Endodermal cell (in vitro differentiated cells): ENCODE data around the gene P2RY2. TPM values are rescaled to one million over a fixed set of nuclear protein-coding genes. Genes with fewer than 3 reads are reported as not detected.

Source experiments
- DNase-seq: peaks from one replicate; pipeline ENCODE4 v3.0.0-alpha.2; 2017
- H3K27ac ChIP-seq: 2 replicates; pipeline ENCODE4 v1.5.1; 2013; ENCODE audit warnings: mild to moderate bottlenecking, low read depth, low read length, moderate library complexity
- H3K27me3 ChIP-seq: 2 replicates; pipeline ENCODE4 v1.6.1; 2013; ENCODE audit warnings: mild to moderate bottlenecking, low read length, moderate library complexity; ENCODE audit not compliant: insufficient read depth, control insufficient read depth, poor library complexity, severe bottlenecking
- H3K36me3 ChIP-seq: 2 replicates; pipeline ENCODE4 v1.7.0; 2013; ENCODE audit warnings: mild to moderate bottlenecking, low read length, moderate library complexity; ENCODE audit not compliant: control insufficient read depth, insufficient read depth
- H3K4me1 ChIP-seq: one replicate; pipeline ENCODE4 v1.7.0; 2013; ENCODE audit warnings: low read length; ENCODE audit not compliant: control insufficient read depth, insufficient read depth
- H3K4me3 ChIP-seq: 2 replicates; pipeline ENCODE4 v1.5.1; 2013; ENCODE audit warnings: mild to moderate bottlenecking, low read length, moderate library complexity
- H3K9ac ChIP-seq: 2 replicates; pipeline ENCODE4 v1.6.1; 2013; ENCODE audit warnings: mild to moderate bottlenecking, low read length, moderate library complexity; ENCODE audit not compliant: poor library complexity, severe bottlenecking; ENCODE audit errors: extremely low read depth
- H3K9me3 ChIP-seq: 2 replicates; pipeline ENCODE4 v1.6.1; 2013; ENCODE audit warnings: mild to moderate bottlenecking, low read length, moderate library complexity; ENCODE audit not compliant: control insufficient read depth
- H3K27ac Mint-ChIP-seq: 2 replicates; pipeline ENCODE4 v1.8.0; 2020; ENCODE audit warnings: mixed read lengths
- H3K27me3 Mint-ChIP-seq: 2 replicates; pipeline ENCODE4 v1.8.0; 2021; ENCODE audit warnings: mild to moderate bottlenecking, mixed read lengths; ENCODE audit not compliant: insufficient read depth
- H3K36me3 Mint-ChIP-seq: 2 replicates; pipeline ENCODE4 v1.8.0; 2020; ENCODE audit warnings: low read depth, mixed read lengths
- H3K4me1 Mint-ChIP-seq: 2 replicates; pipeline ENCODE4 v1.8.0; 2020; ENCODE audit warnings: mixed read lengths
- H3K4me3 Mint-ChIP-seq: 2 replicates; pipeline ENCODE4 v1.8.0; 2020; ENCODE audit warnings: mild to moderate bottlenecking, moderate library complexity, mixed read lengths
- H3K9me3 Mint-ChIP-seq: 2 replicates; pipeline ENCODE4 v1.8.0; 2020; ENCODE audit warnings: mild to moderate bottlenecking, mixed read lengths
- WGBS, 2 experiments: methylation state at CpG; one replicate each; pipeline versions ENCODE4 v1.1.5 to v1.1.7; 2013; ENCODE audit warnings: missing lambda C conversion rate in 2 of 2, mixed read lengths in 1 of 2; ENCODE audit not compliant: insufficient coverage in 1 of 2, insufficient read length in 1 of 2; 5-methylcytosine and 5-hydroxymethylcytosine counted together
- long read RNA-seq, 4 experiments: library from polyadenylated mRNA in 2 of 4; library from RNA in 1 of 4; library from capped mRNA in 1 of 4; stranded (forward) in 3 of 4; unstranded in 1 of 4; transcript quantifications; one replicate each; pipeline ENCODE4 v2.0.0, GENCODE V29; 2020 to 2021; ENCODE audit warnings: inconsistent platforms in 1 of 4
- polyA plus RNA-seq, 2 experiments: library from polyadenylated mRNA; stranded (reverse); fragments of 50-300 nt; gene quantifications; one replicate each; pipeline ENCODE4 v1.2.3, GENCODE V29; 2013
- total RNA-seq, 2 donors: library from RNA; stranded (reverse); fragmentation: NEBNext Ultra II Directional in 1 of 2; extraction: Animal tissue kit (Norgen Biotek cat#: 25700) in 1 of 2; gene quantifications; 2 replicates in 1 of 2; 3 replicates in 1 of 2; pipeline ENCODE4 v1.2.1, GENCODE V29; 2021
- TF ChIP-seq, protein P1 (sequence below): fragments of 200-600 bp; sonication (generic); conservative IDR thresholded peaks from 2 replicates; pipeline ENCODE4 v1.5.0; 2021; ENCODE audit warnings: antibody characterized with exemption, mild to moderate bottlenecking

The P2RY2 gene
- total RNA-seq = under 1 TPM; 0.60 to 0.62 TPM
- 0.25 TPM for polyA plus RNA-seq (2013, experiment 1 of 2)
- 0.54 TPM for polyA plus RNA-seq (2013, experiment 2 of 2)
- long read RNA-seq, experiment 1 = 0 reads
- long read RNA-seq, experiment 2, partial matches to known transcripts = 0 of 1 reads
- long read RNA-seq, experiment 2, other reads (novel, unspliced or antisense) = 0 of 1 reads
- long read RNA-seq, experiment 3, transcript P2RY2-203 (3 exons, 2,107 nt) = major isoform, 5 of 6 reads
- long read RNA-seq, experiment 3, partial matches to known transcripts = 0 of 6 reads
- long read RNA-seq, experiment 3, other reads (novel, unspliced or antisense) = 0 of 6 reads
- long read RNA-seq, experiment 4, partial matches to known transcripts = 0 of 1 reads
- long read RNA-seq, experiment 4, other reads (novel, unspliced or antisense) = 0 of 1 reads

DNA sequence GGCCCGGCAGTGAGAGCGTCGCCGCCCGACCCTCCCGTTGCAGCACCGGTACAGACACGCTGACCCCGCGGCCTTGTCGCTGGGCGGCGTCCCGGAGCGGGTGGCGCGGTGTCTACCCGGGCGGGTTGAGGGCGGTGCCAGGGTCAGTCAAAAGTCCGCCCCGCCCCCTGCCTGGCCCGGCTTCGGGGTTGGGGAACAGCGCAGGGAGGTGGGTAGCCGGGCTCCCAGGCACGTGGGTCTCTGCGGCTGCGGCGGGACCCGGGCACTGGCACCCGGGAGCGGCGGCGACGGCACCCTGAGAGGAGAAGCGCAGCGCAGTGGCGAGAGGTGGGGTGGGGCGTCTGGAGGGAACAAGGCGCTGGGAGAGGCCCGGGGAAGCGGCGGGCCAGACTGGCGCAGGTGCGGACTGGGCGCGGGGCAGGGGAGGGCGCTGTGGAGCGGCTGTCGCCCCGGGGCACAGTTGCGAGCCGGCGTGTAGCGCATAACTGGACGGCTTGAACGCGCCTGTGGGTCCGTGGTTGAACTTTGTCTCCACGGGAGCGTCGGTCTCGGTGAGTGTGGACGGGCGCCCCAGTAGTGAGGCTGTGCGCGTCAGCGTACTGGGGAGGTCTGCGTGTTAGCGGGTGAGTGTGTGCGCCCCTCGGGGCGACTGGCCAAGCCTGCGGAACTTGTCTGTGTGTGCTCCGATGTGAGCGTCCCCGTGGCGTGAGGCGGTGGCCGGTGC, at the start of gene P2RY2:
Gene P2RY2 (plus strand): TSS at position 176 of the 724 bp plus-strand sequence. CDS start 15,879 bp downstream, outside the sequence.
- no peak within 1 kb of the TSS for H3K9ac ChIP-seq
- TF ChIP-seq, protein P1, sequence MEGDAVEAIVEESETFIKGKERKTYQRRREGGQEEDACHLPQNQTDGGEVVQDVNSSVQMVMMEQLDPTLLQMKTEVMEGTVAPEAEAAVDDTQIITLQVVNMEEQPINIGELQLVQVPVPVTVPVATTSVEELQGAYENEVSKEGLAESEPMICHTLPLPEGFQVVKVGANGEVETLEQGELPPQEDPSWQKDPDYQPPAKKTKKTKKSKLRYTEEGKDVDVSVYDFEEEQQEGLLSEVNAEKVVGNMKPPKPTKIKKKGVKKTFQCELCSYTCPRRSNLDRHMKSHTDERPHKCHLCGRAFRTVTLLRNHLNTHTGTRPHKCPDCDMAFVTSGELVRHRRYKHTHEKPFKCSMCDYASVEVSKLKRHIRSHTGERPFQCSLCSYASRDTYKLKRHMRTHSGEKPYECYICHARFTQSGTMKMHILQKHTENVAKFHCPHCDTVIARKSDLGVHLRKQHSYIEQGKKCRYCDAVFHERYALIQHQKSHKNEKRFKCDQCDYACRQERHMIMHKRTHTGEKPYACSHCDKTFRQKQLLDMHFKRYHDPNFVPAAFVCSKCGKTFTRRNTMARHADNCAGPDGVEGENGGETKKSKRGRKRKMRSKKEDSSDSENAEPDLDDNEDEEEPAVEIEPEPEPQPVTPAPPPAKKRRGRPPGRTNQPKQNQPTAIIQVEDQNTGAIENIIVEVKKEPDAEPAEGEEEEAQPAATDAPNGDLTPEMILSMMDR = peak; percentile 80
- WGBS, 2 experiments = 1 to 2% methylated on average over 28 to 81 of the region's 81 CpGs
- H3K27ac ChIP-seq = no peak within 1 kb of the TSS
- peak within 1 kb of the TSS; percentile 73 for H3K4me3 ChIP-seq
- no peaks in the 10 kb centered on the region for H3K36me3 Mint-ChIP-seq
- peaks cover 13% of the 10 kb centered on the region for H3K4me1 ChIP-seq
- peak within 1 kb of the TSS; percentile 8 for H3K27ac Mint-ChIP-seq
- peak; percentile 94 for DNase-seq
- peaks cover 14% of the 10 kb centered on the region for H3K4me1 Mint-ChIP-seq
- H3K9me3 ChIP-seq = no peaks in the 10 kb centered on the region
- H3K27me3 ChIP-seq = peaks cover 24% of the 10 kb centered on the region
- peaks cover 51% of the 10 kb centered on the region for H3K27me3 Mint-ChIP-seq
- H3K4me3 Mint-ChIP-seq = peak within 1 kb of the TSS; percentile 65
- H3K9me3 Mint-ChIP-seq = no peaks in the 10 kb centered on the region
- H3K36me3 ChIP-seq = no peaks in the 10 kb centered on the region

DNA sequence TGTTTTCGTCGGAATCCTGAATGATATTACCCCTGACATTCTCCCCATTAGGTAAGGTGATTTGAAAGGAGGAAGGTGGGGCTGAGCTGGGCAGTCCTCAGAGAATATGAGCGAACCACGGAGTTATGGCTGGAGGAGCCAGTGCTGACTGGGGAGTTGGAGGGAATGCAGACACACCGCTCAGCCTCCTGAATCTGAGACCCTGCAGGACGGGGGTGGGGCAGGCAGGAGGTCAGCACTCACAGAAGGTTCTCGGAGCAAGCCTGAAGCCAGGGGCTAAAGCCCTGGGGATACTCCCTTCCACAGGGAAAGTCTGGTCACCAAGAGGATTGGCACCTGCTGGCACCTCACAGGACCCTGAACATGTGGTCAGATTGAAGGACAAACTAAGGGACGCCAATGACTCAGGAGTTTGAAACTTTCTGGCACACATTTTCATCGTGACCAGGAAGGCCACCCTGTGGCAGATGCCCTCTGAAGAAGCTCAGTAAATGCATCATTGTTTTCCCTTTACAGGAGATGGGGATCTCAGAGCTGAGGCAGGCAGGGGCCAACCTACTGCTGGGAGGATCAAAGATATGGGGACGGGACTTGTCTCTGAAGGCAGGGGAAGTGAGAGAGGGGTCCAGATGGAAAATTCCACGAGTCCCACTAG, 49.0 kb upstream of the P2RY2 start:
- no peak overlapping the region for H3K4me3 Mint-ChIP-seq

DNA sequence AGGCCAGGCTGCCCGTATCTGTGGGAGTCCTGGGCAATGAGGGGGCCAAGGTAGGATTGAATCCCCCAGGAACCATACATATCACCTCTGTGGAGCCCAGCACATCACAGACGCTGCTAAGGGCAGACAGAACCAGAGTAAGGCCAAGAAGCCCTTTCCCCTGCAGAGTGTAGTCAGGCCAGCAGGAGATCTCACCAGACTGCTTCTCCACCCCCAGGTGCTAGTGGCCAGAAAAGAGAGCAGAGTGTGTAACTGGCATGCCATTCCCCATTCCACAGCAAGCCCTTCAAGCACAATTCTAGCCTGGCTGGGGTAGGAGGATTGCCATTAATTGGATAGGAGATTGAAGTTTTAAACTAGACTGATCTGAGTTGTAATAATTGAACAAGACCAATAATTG, 47.9 kb upstream of the P2RY2 start:
- TF ChIP-seq, protein P1 = peak; percentile 21
- H3K27ac Mint-ChIP-seq = no peak overlapping the region
- Histone ChIP-seq H3K36me3 (no peaks in the 10 kb centered on the region), H3K4me3 (no peak overlapping the region), H3K27me3 (no peaks in the 10 kb centered on the region), H3K9me3 (no peaks in the 10 kb centered on the region), H3K4me1 (peaks cover 6% of the 10 kb centered on the region), H3K9ac (no peak overlapping the region), H3K27ac (no peak overlapping the region)
- DNase-seq = peak; percentile 63
- H3K27me3 Mint-ChIP-seq = no peaks in the 10 kb centered on the region
- no peak overlapping the region for H3K4me3 Mint-ChIP-seq
- H3K4me1 Mint-ChIP-seq = peaks cover 16% of the 10 kb centered on the region
- WGBS, 2 experiments = 93 to 100% methylated on average over 2 of the region's 2 CpGs
- no peaks in the 10 kb centered on the region for H3K36me3 Mint-ChIP-seq
- H3K9me3 Mint-ChIP-seq = no peaks in the 10 kb centered on the region

More for the DNA sequence above, 49.0 kb upstream of the P2RY2 start:
- Mint-ChIP-seq H3K27ac (no peak overlapping the region), H3K36me3 (no peaks in the 10 kb centered on the region), H3K9me3 (no peaks in the 10 kb centered on the region), H3K27me3 (no peaks in the 10 kb centered on the region), H3K4me1 (peaks cover 16% of the 10 kb centered on the region)
- WGBS, 2 experiments = 58 to 75% methylated on average over 9 to 11 of the region's 11 CpGs
- DNase-seq = peak; percentile 62
- no peaks in the 10 kb centered on the region for H3K36me3 ChIP-seq
- no peaks in the 10 kb centered on the region for H3K27me3 ChIP-seq
- H3K9ac ChIP-seq = no peak overlapping the region
- no peak overlapping the region for H3K4me3 ChIP-seq
- H3K27ac ChIP-seq = no peak overlapping the region
- H3K9me3 ChIP-seq = no peaks in the 10 kb centered on the region
- TF ChIP-seq, protein P1 = no peak
- H3K4me1 ChIP-seq = peaks cover 6% of the 10 kb centered on the region
